Measurements from ENCODE around the gene UBR4. TPM values are rescaled to one million over a fixed set of nuclear protein-coding genes. Genes with fewer than 3 reads are reported as not detected.

The UBR4 gene
- polyA plus RNA-seq, 1 of the 3 experiments (the other 2 are of a cell fraction): 68.7 TPM

DNA sequence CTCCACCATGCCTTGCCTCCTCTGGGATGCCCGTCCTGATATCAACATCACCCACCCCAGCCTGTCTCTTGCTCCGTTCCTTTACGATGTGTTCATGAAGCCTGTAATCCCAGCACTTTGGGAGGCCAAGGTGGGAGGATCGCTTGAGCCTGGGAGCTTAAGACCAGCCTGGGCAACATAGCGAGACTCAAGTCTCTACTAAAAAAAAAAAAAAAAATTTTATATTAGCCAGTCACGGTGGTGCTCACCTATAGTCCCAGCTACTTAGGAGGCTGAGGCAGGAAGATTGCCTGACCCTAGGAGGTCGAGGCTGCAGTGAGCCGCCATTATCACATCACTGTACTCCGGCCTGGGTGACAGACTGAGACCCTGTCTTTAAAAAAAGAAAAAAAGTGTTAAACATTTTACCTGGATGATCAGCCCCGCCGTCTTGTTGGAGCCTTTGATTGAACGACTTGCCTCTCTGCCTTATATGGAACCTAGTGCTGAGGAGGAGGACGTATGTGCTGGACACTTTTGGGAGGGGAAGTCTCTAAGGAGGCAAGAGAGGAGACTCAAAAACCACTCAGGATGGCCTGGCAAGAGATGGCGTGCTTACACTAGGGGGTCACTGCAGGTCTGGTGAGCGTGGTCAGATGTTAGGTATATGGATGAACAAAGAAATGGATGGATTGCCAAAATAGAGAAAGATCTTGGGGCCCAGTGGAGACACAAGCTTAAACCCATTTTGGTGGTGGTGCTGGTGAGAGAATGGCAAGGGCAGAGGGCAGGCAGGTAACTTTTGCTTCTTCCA, 173.1 kb downstream of the UBR4 start:
- Histone ChIP-seq H3F3A (replicated peaks; ENCODE audit: insufficient read depth) (peaks cover 6% of the 10 kb centered on the region), H3K4me1 (ENCODE audit: control insufficient read depth in 1 of 2, insufficient read depth in 2 of 2, low read depth in 1 of 2, low read length in 1 of 2) (peaks cover 9 to 11% of the 10 kb centered on the region in 2 experiments; a peak in 3 of 4 replicates), H3K79me2 (ENCODE audit: insufficient read depth) (no peaks in the 10 kb centered on the region), H3K4me2 (no peak overlapping the region), H3K9me3 (no peaks in the 10 kb centered on the region), H3K9ac (no peak overlapping the region), H4K20me1 (ENCODE audit: insufficient read depth) (no peaks in the 10 kb centered on the region), H2AFZ (ENCODE audit: low read depth) (no peak overlapping the region), H3K4me3 (ENCODE audit: low read depth in 2 of 2, low read length in 1 of 2) (no peak overlapping the region), H3K27me3 (ENCODE audit: insufficient read depth) (no peaks in the 10 kb centered on the region), H3K27ac (ENCODE audit: low read depth in 2 of 2, low read length in 1 of 2) (no peak overlapping the region), H3K9me2 (no peaks in the 10 kb centered on the region), H3K36me3 (replicated peaks in 1 of 2; ENCODE audit: control insufficient read depth in 1 of 2, insufficient read depth in 2 of 2, low read length in 1 of 2) (no peaks in the 10 kb centered on the region)
- 89% methylated on average over 15 of the region's 15 CpGs for WGBS (ENCODE audit: low lambda C conversion rate)
- DNase-seq: no peak
- CTCF ChIA-PET: interaction anchor here (0.7 kb wide), 1 partner anchor 130 kb away, joined by 4 read pairs; no protein-coding TSS in a partner anchor
- TF ChIP-seq GABPA (IDR thresholded peaks at IDR 0.05; ENCODE audit: low read depth): no peak
- no peak for TF ChIP-seq MEF2A (IDR thresholded peaks at IDR 0.05; ENCODE audit: borderline replicate concordance, low read depth)
- TF ChIP-seq, protein P1, sequence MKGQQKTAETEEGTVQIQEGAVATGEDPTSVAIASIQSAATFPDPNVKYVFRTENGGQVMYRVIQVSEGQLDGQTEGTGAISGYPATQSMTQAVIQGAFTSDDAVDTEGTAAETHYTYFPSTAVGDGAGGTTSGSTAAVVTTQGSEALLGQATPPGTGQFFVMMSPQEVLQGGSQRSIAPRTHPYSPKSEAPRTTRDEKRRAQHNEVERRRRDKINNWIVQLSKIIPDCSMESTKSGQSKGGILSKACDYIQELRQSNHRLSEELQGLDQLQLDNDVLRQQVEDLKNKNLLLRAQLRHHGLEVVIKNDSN (IDR thresholded peaks at IDR 0.05; ENCODE audit: borderline replicate concordance, low read depth): no peak
- no peak for TF ChIP-seq TEAD4 (IDR thresholded peaks at IDR 0.05; ENCODE audit: borderline replicate concordance, insufficient read depth)
- TF ChIP-seq, protein P2, sequence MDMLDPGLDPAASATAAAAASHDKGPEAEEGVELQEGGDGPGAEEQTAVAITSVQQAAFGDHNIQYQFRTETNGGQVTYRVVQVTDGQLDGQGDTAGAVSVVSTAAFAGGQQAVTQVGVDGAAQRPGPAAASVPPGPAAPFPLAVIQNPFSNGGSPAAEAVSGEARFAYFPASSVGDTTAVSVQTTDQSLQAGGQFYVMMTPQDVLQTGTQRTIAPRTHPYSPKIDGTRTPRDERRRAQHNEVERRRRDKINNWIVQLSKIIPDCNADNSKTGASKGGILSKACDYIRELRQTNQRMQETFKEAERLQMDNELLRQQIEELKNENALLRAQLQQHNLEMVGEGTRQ (IDR thresholded peaks at IDR 0.05; ENCODE audit: borderline replicate concordance, low read depth, low read length): no peak
- TF ChIP-seq FOXM1 (IDR thresholded peaks at IDR 0.05; ENCODE audit: low read depth): no peak
- TF ChIP-seq, protein P3, sequence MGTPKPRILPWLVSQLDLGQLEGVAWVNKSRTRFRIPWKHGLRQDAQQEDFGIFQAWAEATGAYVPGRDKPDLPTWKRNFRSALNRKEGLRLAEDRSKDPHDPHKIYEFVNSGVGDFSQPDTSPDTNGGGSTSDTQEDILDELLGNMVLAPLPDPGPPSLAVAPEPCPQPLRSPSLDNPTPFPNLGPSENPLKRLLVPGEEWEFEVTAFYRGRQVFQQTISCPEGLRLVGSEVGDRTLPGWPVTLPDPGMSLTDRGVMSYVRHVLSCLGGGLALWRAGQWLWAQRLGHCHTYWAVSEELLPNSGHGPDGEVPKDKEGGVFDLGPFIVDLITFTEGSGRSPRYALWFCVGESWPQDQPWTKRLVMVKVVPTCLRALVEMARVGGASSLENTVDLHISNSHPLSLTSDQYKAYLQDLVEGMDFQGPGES (IDR thresholded peaks at IDR 0.05; ENCODE audit: low read depth, low read length): no peak
- no peak for TF ChIP-seq SMC3 (IDR thresholded peaks at IDR 0.05; ENCODE audit: low read depth, low read length)
- no peak for TF ChIP-seq RFX5 (IDR thresholded peaks at IDR 0.05; ENCODE audit: low read length)
- no peak for TF ChIP-seq TCF12 (IDR thresholded peaks at IDR 0.05)
- TF ChIP-seq POLR2AphosphoS5 (IDR thresholded peaks at IDR 0.05; ENCODE audit: low read depth, low read length): no peak
- TF ChIP-seq MXI1 (IDR thresholded peaks at IDR 0.05; ENCODE audit: low read depth, low read length): no peak
- TF ChIP-seq, protein P4, sequence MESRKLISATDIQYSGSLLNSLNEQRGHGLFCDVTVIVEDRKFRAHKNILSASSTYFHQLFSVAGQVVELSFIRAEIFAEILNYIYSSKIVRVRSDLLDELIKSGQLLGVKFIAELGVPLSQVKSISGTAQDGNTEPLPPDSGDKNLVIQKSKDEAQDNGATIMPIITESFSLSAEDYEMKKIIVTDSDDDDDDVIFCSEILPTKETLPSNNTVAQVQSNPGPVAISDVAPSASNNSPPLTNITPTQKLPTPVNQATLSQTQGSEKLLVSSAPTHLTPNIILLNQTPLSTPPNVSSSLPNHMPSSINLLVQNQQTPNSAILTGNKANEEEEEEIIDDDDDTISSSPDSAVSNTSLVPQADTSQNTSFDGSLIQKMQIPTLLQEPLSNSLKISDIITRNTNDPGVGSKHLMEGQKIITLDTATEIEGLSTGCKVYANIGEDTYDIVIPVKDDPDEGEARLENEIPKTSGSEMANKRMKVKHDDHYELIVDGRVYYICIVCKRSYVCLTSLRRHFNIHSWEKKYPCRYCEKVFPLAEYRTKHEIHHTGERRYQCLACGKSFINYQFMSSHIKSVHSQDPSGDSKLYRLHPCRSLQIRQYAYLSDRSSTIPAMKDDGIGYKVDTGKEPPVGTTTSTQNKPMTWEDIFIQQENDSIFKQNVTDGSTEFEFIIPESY (IDR thresholded peaks at IDR 0.05; ENCODE audit: borderline replicate concordance, low read depth): no peak
- TF ChIP-seq YY1 (IDR thresholded peaks at IDR 0.05; ENCODE audit: low read depth): no peak
- no peak for TF ChIP-seq EZH2phosphoT487 (IDR thresholded peaks at IDR 0.05; ENCODE audit: borderline replicate concordance, low read depth)
- no peak for TF ChIP-seq NFIC (IDR thresholded peaks at IDR 0.05; ENCODE audit: borderline replicate concordance)
- TF ChIP-seq EP300 (IDR thresholded peaks at IDR 0.05; ENCODE audit: borderline replicate concordance in 1 of 2, low read depth in 1 of 2, low read length in 1 of 2): no peak
- POLR2A ChIA-PET: no interaction called here
